Measurements from ENCODE around the gene SARNP.

DNA sequence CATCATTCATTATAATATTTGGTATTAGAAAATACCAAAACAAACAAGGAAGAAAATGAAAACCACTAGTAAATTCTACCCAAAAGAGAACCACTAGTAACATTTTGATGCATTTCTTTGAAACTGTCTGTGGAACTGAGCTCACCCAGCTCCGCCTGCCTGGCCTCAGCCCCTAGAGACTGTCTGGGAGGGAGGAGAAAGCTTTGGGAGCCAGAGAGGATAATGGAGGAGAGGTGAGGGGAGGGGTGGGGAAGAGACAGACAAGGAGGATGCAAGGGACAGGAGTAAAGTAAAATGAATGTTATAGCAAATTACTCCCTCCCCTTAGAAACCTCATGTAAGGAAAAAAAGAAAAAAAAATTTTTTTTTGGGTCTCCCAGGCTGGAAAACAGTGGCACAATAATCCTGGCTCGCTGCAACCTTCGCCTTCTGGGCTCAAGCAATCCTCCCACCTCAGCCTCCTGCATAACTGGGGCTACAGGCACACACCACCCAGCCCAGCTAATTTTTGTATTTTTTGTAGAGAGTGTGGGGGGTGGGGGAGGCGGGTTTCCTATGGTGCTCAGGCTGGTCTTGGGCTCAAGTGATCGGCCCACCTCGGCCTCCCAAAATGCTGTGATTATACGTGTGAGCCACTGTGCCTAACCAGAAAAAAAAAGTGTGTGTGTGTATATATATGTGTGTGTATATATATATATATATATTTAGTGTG lies 28.4 kb upstream of the SARNP start:
- TF ChIP-seq, protein P1, sequence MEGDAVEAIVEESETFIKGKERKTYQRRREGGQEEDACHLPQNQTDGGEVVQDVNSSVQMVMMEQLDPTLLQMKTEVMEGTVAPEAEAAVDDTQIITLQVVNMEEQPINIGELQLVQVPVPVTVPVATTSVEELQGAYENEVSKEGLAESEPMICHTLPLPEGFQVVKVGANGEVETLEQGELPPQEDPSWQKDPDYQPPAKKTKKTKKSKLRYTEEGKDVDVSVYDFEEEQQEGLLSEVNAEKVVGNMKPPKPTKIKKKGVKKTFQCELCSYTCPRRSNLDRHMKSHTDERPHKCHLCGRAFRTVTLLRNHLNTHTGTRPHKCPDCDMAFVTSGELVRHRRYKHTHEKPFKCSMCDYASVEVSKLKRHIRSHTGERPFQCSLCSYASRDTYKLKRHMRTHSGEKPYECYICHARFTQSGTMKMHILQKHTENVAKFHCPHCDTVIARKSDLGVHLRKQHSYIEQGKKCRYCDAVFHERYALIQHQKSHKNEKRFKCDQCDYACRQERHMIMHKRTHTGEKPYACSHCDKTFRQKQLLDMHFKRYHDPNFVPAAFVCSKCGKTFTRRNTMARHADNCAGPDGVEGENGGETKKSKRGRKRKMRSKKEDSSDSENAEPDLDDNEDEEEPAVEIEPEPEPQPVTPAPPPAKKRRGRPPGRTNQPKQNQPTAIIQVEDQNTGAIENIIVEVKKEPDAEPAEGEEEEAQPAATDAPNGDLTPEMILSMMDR (IDR thresholded peaks at IDR 0.05; ENCODE audit: low read depth, low read length) = no peak
- no peak for TF ChIP-seq EZH2phosphoT487 (IDR thresholded peaks at IDR 0.05; ENCODE audit: low read depth)
